ENCODE results near the gene PCDHA9.

PCDHA9 gene

GRCh38 chr5:140883373-140883772, 35.2 kb downstream of the PCDHA9 start:
- Histone ChIP-seq H3K27ac (ENCODE audit: low read depth, low read length) (no peak overlapping the region), H3F3A (ENCODE audit: control insufficient read depth, insufficient read depth) (no peaks in the 10 kb centered on the region), H3K4me3 (ENCODE audit: low read length) (no peak overlapping the region), H3K36me3 (ENCODE audit: control insufficient read depth, low read length) (no peaks in the 10 kb centered on the region), H3K9me3 (ENCODE audit: control insufficient read depth, insufficient read depth, low read length) (no peaks in the 10 kb centered on the region; the same call in 1 of the 2 replicates), H3K9me2 (replicated peaks; ENCODE audit: control insufficient read depth, low read length) (no peaks in the 10 kb centered on the region), H3K4me1 (ENCODE audit: control insufficient read depth, low read length) (no peaks in the 10 kb centered on the region), H3K27me3 (ENCODE audit: control insufficient read depth, low read length) (no peaks in the 10 kb centered on the region), H3K79me2 (ENCODE audit: control insufficient read depth, low read length) (no peaks in the 10 kb centered on the region), H3K4me2 (ENCODE audit: low read length) (no peak overlapping the region), H4K20me1 (ENCODE audit: control insufficient read depth, insufficient read depth, low read depth, low read length) (no peaks in the 10 kb centered on the region)
- no peak for TF ChIP-seq CTCF (IDR thresholded peaks at IDR 0.05; ENCODE audit: low read depth, low read length, poor library complexity, severe bottlenecking)
- TF ChIP-seq EZH2phosphoT487 (IDR thresholded peaks at IDR 0.05; ENCODE audit: borderline replicate concordance, low read length): no peak

GRCh38 chr5:140883927-140884697, 35.9 kb downstream of the PCDHA9 start:
- no peaks in the 10 kb centered on the region for H3K36me3 ChIP-seq (ENCODE audit: control insufficient read depth, low read length)
- H4K20me1 ChIP-seq (ENCODE audit: control insufficient read depth, insufficient read depth, low read depth, low read length): no peaks in the 10 kb centered on the region
- H3K4me1 ChIP-seq (ENCODE audit: control insufficient read depth, low read length): no peaks in the 10 kb centered on the region
- no peaks in the 10 kb centered on the region for H3K79me2 ChIP-seq (ENCODE audit: control insufficient read depth, low read length)
- TF ChIP-seq EZH2phosphoT487 (IDR thresholded peaks at IDR 0.05; ENCODE audit: borderline replicate concordance, low read length) (no peak), CTCF (IDR thresholded peaks at IDR 0.05; ENCODE audit: low read depth, low read length, poor library complexity, severe bottlenecking) (no peak)
- no peak overlapping the region for H3K4me2 ChIP-seq (ENCODE audit: low read length)
- no peak overlapping the region for H3K27ac ChIP-seq (ENCODE audit: low read depth, low read length)
- no peak overlapping the region for H3K4me3 ChIP-seq (ENCODE audit: low read length)
- no peaks in the 10 kb centered on the region for H3K27me3 ChIP-seq (ENCODE audit: control insufficient read depth, low read length)
- H3K9me3 ChIP-seq (ENCODE audit: control insufficient read depth, insufficient read depth, low read length): no peaks in the 10 kb centered on the region; the same call in 1 of the 2 replicates
- no peaks in the 10 kb centered on the region for H3F3A ChIP-seq (ENCODE audit: control insufficient read depth, insufficient read depth)
- no peaks in the 10 kb centered on the region for H3K9me2 ChIP-seq (replicated peaks; ENCODE audit: control insufficient read depth, low read length)

All from DOHH2 (cell line).